ENCODE measurements around the gene BLM. TPM values are rescaled to one million over a fixed set of nuclear protein-coding genes. Genes with fewer than 3 reads are reported as not detected.

Gene BLM
- total and polyA plus RNA-seq, 2 of the 4 experiments (the other 2 are of a cell fraction) = 2.5 to 6.5 TPM

GRCh38 chr15:90840157-90840855 lies 123.2 kb downstream of the BLM start:
- Histone ChIP-seq H3K27me3 (ENCODE audit: control insufficient read depth, insufficient read depth, low read length) (no peaks in the 10 kb centered on the region), H4K5ac (ENCODE audit: low read depth, low read length) (no peak overlapping the region), H4K8ac (ENCODE audit: low read depth in 2 of 2, low read length in 2 of 2) (no peak overlapping the region), H2BK5ac (ENCODE audit: low read depth, low read length, poor library complexity, severe bottlenecking) (no peak overlapping the region), H3K9me1 (ENCODE audit: insufficient read depth, low read length) (peaks cover 4% of the 10 kb centered on the region; the same call in 1 of the 2 replicates), H2AK5ac (ENCODE audit: low read depth, low read length) (no peak overlapping the region), H3K79me1 (ENCODE audit: low read depth in 1 of 2, low read length in 2 of 2) (no peaks in the 10 kb centered on the region), H3K4ac (ENCODE audit: low read depth, low read length) (no peak overlapping the region), H2BK20ac (ENCODE audit: low read depth, low read length) (no peak overlapping the region), H3K18ac (ENCODE audit: low read depth, low read length) (no peak overlapping the region), H3K4me2 (ENCODE audit: low read depth, low read length) (no peak overlapping the region), H3K27ac (ENCODE audit: insufficient read depth, low read length) (no peak overlapping the region), H3K4me1 (ENCODE audit: control insufficient read depth, insufficient read depth, low read length) (peaks cover 6% of the 10 kb centered on the region), H3K23ac (ENCODE audit: low read depth, low read length) (no peak overlapping the region), H3K9ac (ENCODE audit: low read depth, low read length) (no peak overlapping the region), H3K36me3 (ENCODE audit: control insufficient read depth, insufficient read depth, low read length) (no peaks in the 10 kb centered on the region), H2BK120ac (ENCODE audit: low read depth, low read length) (no peak overlapping the region), H3K14ac (replicated peaks; ENCODE audit: low read depth, low read length) (no peak overlapping the region), H2BK15ac (ENCODE audit: low read depth, low read length) (no peak overlapping the region), H3K9me3 (ENCODE audit: control insufficient read depth, insufficient read depth, low read length) (no peaks in the 10 kb centered on the region), H4K20me1 (ENCODE audit: insufficient read depth, low read length) (no peaks in the 10 kb centered on the region; the same call in 1 of the 2 replicates), H2AK9ac (replicated peaks; ENCODE audit: low read depth, low read length, poor library complexity) (no peak overlapping the region), H3K4me3 (ENCODE audit: insufficient read depth, low read depth, low read length) (no peak overlapping the region), H3K56ac (ENCODE audit: extremely low read depth, insufficient read depth, low read length) (no peak overlapping the region), H2AFZ (replicated peaks; ENCODE audit: low read length, poor library complexity) (no peak overlapping the region), H4K91ac (ENCODE audit: insufficient read depth, low read depth, low read length) (no peak overlapping the region)
- 87% methylated on average over 10 of the region's 18 CpGs; no CpG with 5 or more reads in 1 of the 2 experiments for WGBS, 2 experiments (ENCODE audit: extremely low coverage in 2 of 2, insufficient read length in 1 of 2)
- TF ChIP-seq BHLHE40 (IDR thresholded peaks at IDR 0.05; ENCODE audit: low read depth, low read length) (no peak), CEBPB (IDR thresholded peaks at IDR 0.05; ENCODE audit: low read depth, low read length) (no peak), NFE2L2 (IDR thresholded peaks at IDR 0.05; ENCODE audit: low read depth, low read length) (no peak)
- TF ChIP-seq, protein P1, sequence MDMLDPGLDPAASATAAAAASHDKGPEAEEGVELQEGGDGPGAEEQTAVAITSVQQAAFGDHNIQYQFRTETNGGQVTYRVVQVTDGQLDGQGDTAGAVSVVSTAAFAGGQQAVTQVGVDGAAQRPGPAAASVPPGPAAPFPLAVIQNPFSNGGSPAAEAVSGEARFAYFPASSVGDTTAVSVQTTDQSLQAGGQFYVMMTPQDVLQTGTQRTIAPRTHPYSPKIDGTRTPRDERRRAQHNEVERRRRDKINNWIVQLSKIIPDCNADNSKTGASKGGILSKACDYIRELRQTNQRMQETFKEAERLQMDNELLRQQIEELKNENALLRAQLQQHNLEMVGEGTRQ (IDR thresholded peaks at IDR 0.05; ENCODE audit: low read depth, low read length) = no peak
- in situ Hi-C loops (cut with MboI; ENCODE audit: low sequenced_read_pairs) (no loop called here), dilution Hi-C loops (cut with HindIII; ENCODE audit: low sequenced_read_pairs, unreplicated experiment) (no loop called here), intact Hi-C loops (cut with micrococcal nuclease) (no loop called here)
- no peak for ATAC-seq (ENCODE audit: low read depth)
- ChIA-PET CTCF (no interaction called here), POLR2A (ENCODE audit: unreplicated experiment) (interaction anchor here (0.5 kb wide), 1 partner anchor 44 kb away, joined by 8 read pairs; the partner anchor contains the start of gene FES)
- DNase-seq = no peak
- no TSS peak for BruUV-seq (replicated peaks)
